Lower leg skin (tissue), 3 donors: ENCODE data around the gene NDFIP1.

Experiments
- POLR2A ChIP-seq, 2 donors: fragments of 450-650 bp; IDR thresholded peaks; one replicate each; pipeline ENCODE4 v1.6.1; 2016 to 2017; ENCODE audit warnings: antibody characterized with exemption in 2 of 2, mild to moderate bottlenecking in 1 of 2, moderate library complexity in 1 of 2
- TF ChIP-seq, protein P1 (sequence below), 3 donors: fragments of 450-650 bp; IDR thresholded peaks; one replicate each; pipeline ENCODE4 v1.5.1; 2016; ENCODE audit warnings: antibody characterized with exemption in 3 of 3, mild to moderate bottlenecking in 3 of 3, moderate library complexity in 2 of 3

- TF ChIP-seq POLR2A (IDR thresholded peaks at IDR 0.05): no peak
- TF ChIP-seq, protein P1, sequence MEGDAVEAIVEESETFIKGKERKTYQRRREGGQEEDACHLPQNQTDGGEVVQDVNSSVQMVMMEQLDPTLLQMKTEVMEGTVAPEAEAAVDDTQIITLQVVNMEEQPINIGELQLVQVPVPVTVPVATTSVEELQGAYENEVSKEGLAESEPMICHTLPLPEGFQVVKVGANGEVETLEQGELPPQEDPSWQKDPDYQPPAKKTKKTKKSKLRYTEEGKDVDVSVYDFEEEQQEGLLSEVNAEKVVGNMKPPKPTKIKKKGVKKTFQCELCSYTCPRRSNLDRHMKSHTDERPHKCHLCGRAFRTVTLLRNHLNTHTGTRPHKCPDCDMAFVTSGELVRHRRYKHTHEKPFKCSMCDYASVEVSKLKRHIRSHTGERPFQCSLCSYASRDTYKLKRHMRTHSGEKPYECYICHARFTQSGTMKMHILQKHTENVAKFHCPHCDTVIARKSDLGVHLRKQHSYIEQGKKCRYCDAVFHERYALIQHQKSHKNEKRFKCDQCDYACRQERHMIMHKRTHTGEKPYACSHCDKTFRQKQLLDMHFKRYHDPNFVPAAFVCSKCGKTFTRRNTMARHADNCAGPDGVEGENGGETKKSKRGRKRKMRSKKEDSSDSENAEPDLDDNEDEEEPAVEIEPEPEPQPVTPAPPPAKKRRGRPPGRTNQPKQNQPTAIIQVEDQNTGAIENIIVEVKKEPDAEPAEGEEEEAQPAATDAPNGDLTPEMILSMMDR (IDR thresholded peaks at IDR 0.05): no peak
Measured at GRCh38 chr5:142118155-142118686, 9.6 kb downstream of the NDFIP1 start.
